Neural cell (in vitro differentiated cells): ENCODE measurements around the gene TMEM134. TPM values are rescaled to one million over a fixed set of nuclear protein-coding genes. Genes with fewer than 3 reads are reported as not detected.
A peak's percentile ranks its signal among the peaks of the same experiment; 100 is the strongest.
"Not testable (repeated sequence)": the region's sequence is repeated elsewhere in the genome, so short reads cannot be mapped to it uniquely, and the experiment has no call there.

Experiments
- H2AFZ ChIP-seq: fragments of 200-600, 300-800 bp; sonication (generic), shearing (Covaris generic); 2 replicates; pipeline ENCODE4 v1.6.0; 2014; ENCODE audit warnings: low read depth, mild to moderate bottlenecking, antibody characterized with exemption, low read length, moderate library complexity
- H3F3A ChIP-seq: fragments of 200-600 bp; shearing (Covaris generic); 2 replicates; pipeline ENCODE4 v1.6.1; 2016; ENCODE audit warnings: mild to moderate bottlenecking, moderate library complexity, mixed read lengths, antibody characterized with exemption, low read length; ENCODE audit not compliant: insufficient read depth, poor library complexity, severe bottlenecking
- H3K27ac ChIP-seq: fragments of 200-600, 300-800 bp; sonication (generic), shearing (Covaris generic); 2 replicates; pipeline ENCODE4 v1.5.1; 2014; ENCODE audit warnings: mild to moderate bottlenecking, low read length, moderate library complexity
- H3K27me3 ChIP-seq: fragments of 300-800, 200-600 bp; sonication (generic), shearing (Covaris generic); 2 replicates; pipeline ENCODE4 v1.6.0; 2014; ENCODE audit warnings: mild to moderate bottlenecking, low read depth, low read length, moderate library complexity; ENCODE audit not compliant: insufficient read depth
- H3K36me3 ChIP-seq: fragments of 300-800, 200-600 bp; sonication (generic), shearing (Covaris generic); 2 replicates; pipeline ENCODE4 v1.5.1; 2014; ENCODE audit warnings: mild to moderate bottlenecking, antibody characterized with exemption, low read length, moderate library complexity; ENCODE audit not compliant: insufficient read depth
- H3K4me2 ChIP-seq: fragments of 300-800, 200-600 bp; sonication (generic), shearing (Covaris generic); 2 replicates; pipeline ENCODE4 v1.6.0; 2014; ENCODE audit warnings: mild to moderate bottlenecking, low read length
- H3K4me3 ChIP-seq: fragments of 300-800, 200-600 bp; sonication (generic), shearing (Covaris generic); 2 replicates; pipeline ENCODE4 v1.5.1; 2014; ENCODE audit warnings: mild to moderate bottlenecking, low read length, moderate library complexity
- H3K79me2 ChIP-seq: fragments of 200-600 bp; shearing (Covaris generic); replicated peaks from 2 replicates; pipeline ENCODE4 v1.6.0; 2014; ENCODE audit warnings: mild to moderate bottlenecking, low read length, moderate library complexity; ENCODE audit not compliant: insufficient read depth
- H3K9ac ChIP-seq: fragments of 300-800, 200-600 bp; sonication (generic), shearing (Covaris generic); 2 replicates; pipeline ENCODE4 v1.6.1; 2016; ENCODE audit warnings: mild to moderate bottlenecking, low read length, mixed read lengths
- H3K9me2 ChIP-seq: fragments of 200-600 bp; shearing (Covaris generic); 2 replicates; pipeline ENCODE4 v1.6.1; 2016; ENCODE audit warnings: mild to moderate bottlenecking, low read length, mixed read lengths; ENCODE audit not compliant: insufficient read depth
- H3K9me3 ChIP-seq: fragments of 200-600, 300-800 bp; sonication (generic), shearing (Covaris generic); 2 replicates; pipeline ENCODE4 v1.6.1; 2016; ENCODE audit warnings: mild to moderate bottlenecking, mixed run types, low read length, moderate library complexity, mixed read lengths
- H4K20me1 ChIP-seq: fragments of 200-600 bp; shearing (Covaris generic); 2 replicates; pipeline ENCODE4 v1.6.1; 2016; ENCODE audit warnings: mild to moderate bottlenecking, mixed run types; ENCODE audit not compliant: insufficient read depth
- EP300 ChIP-seq: fragments of 450-650 bp; conservative IDR thresholded peaks from 2 replicates; pipeline ENCODE4 v1.6.1; 2014; ENCODE audit warnings: antibody characterized with exemption, mild to moderate bottlenecking, moderate library complexity; ENCODE audit not compliant: poor library complexity, severe bottlenecking
- EZH2 ChIP-seq: fragments of 200-600, 300-800 bp; shearing (Covaris generic), sonication (generic); IDR thresholded peaks from 2 replicates; pipeline ENCODE4 v1.6.1; 2014; ENCODE audit warnings: antibody characterized with exemption, low read length, borderline replicate concordance, mild to moderate bottlenecking; ENCODE audit not compliant: insufficient read depth, poor library complexity, severe bottlenecking
- MXI1 ChIP-seq: fragments of 450-650 bp; conservative IDR thresholded peaks from 2 replicates; pipeline ENCODE4 v1.6.1; 2014; ENCODE audit warnings: antibody characterized with exemption, mild to moderate bottlenecking; ENCODE audit not compliant: poor library complexity, severe bottlenecking
- POLR2AphosphoS5 ChIP-seq: IDR thresholded peaks from 2 replicates; pipeline ENCODE4 v1.6.1; 2012
- RAD21 ChIP-seq: fragments of 450-650 bp; conservative IDR thresholded peaks from 2 replicates; pipeline ENCODE4 v1.6.1; 2014; ENCODE audit warnings: antibody characterized with exemption, mild to moderate bottlenecking, moderate library complexity
- SMC3 ChIP-seq: fragments of 450-650 bp; conservative IDR thresholded peaks from 2 replicates; pipeline ENCODE4 v1.6.1; 2014; ENCODE audit warnings: antibody characterized with exemption, mild to moderate bottlenecking, moderate library complexity; ENCODE audit not compliant: poor library complexity
- TAF1 ChIP-seq: IDR thresholded peaks from 2 replicates; pipeline ENCODE4 v1.6.1; 2012; ENCODE audit warnings: low read depth
- polyA plus RNA-seq: library from polyadenylated mRNA; depleted of rRNA; stranded (reverse); fragments of >200 nt; gene quantifications from 2 replicates; pipeline ENCODE4 v1.2.3, GENCODE V29; 2014
- TF ChIP-seq, protein P1 (sequence below): fragments of 450-650 bp; IDR thresholded peaks from 2 replicates; pipeline ENCODE4 v1.5.1; 2014; ENCODE audit warnings: antibody characterized with exemption, mild to moderate bottlenecking, moderate library complexity; ENCODE audit not compliant: poor library complexity, severe bottlenecking
- TF ChIP-seq, protein P2 (sequence below): IDR thresholded peaks from 2 replicates; pipeline ENCODE4 v1.6.1; 2012; ENCODE audit warnings: borderline replicate concordance

TMEM134 gene
- polyA plus RNA-seq, 1 donor from 2014 or later: 50.3 TPM

DNA sequence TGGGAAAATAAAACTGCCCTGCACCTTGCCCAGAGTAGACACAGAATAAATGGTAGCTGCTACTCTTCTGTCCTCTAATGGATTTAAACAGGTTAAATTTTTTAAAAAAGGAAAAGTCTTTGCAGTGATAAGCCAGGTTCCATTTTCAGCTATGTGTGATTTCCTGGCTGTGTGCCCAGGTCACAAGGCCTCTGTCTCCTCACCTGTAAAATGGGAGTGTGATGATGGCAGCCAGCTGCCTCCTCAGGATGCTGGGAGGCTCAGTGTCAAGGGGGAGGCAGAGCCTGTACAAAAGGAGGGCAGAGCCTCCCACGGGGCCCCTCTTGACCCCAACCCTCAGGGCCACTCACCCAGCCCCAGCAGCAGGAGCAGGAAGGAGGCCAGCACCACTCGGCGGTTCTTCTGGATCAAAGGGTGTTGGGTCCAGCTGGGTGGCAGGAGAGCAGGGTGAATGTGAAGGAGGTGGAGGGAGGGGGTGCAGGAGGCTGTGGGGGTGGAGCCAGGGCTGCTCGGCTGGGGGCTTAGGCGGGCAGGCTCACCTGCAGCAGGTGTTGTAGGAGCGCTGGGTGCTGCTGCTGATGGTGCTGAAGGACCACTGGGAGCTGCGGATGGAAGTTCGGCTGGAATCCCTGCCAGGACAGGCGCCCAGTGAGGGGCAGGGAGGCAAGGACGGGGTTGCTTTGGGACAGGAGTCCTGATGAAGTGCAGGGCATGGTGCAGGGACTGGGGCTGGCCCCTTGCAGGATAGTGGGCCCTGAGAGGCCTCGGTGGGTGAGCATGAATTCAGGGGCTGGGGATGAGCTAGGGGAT, 1.9 kb downstream of the TMEM134 start:
- no peak overlapping the region for H3K9ac ChIP-seq
- no peaks in the 10 kb centered on the region for H3K9me3 ChIP-seq
- H3K79me2 ChIP-seq: no peaks in the 10 kb centered on the region
- no peak overlapping the region for H2AFZ ChIP-seq
- no peak overlapping the region for H3K4me2 ChIP-seq
- H3K9me2 ChIP-seq: no peaks in the 10 kb centered on the region
- H3F3A ChIP-seq: no peaks in the 10 kb centered on the region
- H4K20me1 ChIP-seq: no peaks in the 10 kb centered on the region
- H3K36me3 ChIP-seq: no peaks in the 10 kb centered on the region
- no peak overlapping the region for H3K4me3 ChIP-seq
- no peaks in the 10 kb centered on the region for H3K27me3 ChIP-seq
- TF ChIP-seq EZH2: no peak
- TF ChIP-seq, protein P1, sequence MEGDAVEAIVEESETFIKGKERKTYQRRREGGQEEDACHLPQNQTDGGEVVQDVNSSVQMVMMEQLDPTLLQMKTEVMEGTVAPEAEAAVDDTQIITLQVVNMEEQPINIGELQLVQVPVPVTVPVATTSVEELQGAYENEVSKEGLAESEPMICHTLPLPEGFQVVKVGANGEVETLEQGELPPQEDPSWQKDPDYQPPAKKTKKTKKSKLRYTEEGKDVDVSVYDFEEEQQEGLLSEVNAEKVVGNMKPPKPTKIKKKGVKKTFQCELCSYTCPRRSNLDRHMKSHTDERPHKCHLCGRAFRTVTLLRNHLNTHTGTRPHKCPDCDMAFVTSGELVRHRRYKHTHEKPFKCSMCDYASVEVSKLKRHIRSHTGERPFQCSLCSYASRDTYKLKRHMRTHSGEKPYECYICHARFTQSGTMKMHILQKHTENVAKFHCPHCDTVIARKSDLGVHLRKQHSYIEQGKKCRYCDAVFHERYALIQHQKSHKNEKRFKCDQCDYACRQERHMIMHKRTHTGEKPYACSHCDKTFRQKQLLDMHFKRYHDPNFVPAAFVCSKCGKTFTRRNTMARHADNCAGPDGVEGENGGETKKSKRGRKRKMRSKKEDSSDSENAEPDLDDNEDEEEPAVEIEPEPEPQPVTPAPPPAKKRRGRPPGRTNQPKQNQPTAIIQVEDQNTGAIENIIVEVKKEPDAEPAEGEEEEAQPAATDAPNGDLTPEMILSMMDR: no peak
- TF ChIP-seq, protein P2, sequence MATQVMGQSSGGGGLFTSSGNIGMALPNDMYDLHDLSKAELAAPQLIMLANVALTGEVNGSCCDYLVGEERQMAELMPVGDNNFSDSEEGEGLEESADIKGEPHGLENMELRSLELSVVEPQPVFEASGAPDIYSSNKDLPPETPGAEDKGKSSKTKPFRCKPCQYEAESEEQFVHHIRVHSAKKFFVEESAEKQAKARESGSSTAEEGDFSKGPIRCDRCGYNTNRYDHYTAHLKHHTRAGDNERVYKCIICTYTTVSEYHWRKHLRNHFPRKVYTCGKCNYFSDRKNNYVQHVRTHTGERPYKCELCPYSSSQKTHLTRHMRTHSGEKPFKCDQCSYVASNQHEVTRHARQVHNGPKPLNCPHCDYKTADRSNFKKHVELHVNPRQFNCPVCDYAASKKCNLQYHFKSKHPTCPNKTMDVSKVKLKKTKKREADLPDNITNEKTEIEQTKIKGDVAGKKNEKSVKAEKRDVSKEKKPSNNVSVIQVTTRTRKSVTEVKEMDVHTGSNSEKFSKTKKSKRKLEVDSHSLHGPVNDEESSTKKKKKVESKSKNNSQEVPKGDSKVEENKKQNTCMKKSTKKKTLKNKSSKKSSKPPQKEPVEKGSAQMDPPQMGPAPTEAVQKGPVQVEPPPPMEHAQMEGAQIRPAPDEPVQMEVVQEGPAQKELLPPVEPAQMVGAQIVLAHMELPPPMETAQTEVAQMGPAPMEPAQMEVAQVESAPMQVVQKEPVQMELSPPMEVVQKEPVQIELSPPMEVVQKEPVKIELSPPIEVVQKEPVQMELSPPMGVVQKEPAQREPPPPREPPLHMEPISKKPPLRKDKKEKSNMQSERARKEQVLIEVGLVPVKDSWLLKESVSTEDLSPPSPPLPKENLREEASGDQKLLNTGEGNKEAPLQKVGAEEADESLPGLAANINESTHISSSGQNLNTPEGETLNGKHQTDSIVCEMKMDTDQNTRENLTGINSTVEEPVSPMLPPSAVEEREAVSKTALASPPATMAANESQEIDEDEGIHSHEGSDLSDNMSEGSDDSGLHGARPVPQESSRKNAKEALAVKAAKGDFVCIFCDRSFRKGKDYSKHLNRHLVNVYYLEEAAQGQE: no peak
- no peak for TF ChIP-seq SMC3
- no peak for TF ChIP-seq TAF1
- TF ChIP-seq MXI1: no peak
- TF ChIP-seq POLR2AphosphoS5: no peak
- H3K27ac ChIP-seq: no peak overlapping the region

DNA sequence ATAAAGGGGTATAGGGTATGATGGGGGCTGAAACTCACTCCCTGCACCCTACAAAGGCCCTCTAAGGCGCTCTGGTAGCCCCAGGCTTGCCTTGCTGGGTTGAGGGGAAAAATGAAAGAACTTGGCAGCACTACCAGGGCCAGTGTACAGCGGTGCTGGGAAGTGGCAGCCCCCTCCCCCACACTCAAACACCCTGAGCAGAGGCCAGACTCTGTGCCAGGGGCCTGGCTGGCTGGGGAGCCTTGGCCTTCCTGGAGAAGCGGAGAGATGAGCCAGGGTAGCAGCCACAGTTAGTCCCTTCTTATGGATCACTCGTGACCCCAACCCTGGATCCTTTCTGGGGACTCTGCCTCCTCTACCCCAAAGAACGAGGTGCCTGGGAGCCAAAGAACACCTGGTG, 2.7 kb downstream of the TMEM134 start:
- H3K36me3 ChIP-seq: no peaks in the 10 kb centered on the region
- H3K4me2 ChIP-seq: no peak overlapping the region
- no peak overlapping the region for H3K27ac ChIP-seq
- H4K20me1 ChIP-seq: no peaks in the 10 kb centered on the region
- H3K9ac ChIP-seq: no peak overlapping the region
- no peaks in the 10 kb centered on the region for H3K9me2 ChIP-seq
- TF ChIP-seq TAF1 (no peak), POLR2AphosphoS5 (no peak), SMC3 (no peak), RAD21 (no peak), EZH2 (no peak), MXI1 (no peak), EP300 (no peak)
- TF ChIP-seq, protein P2: no peak
- TF ChIP-seq, protein P1: no peak
- H3K9me3 ChIP-seq: no peaks in the 10 kb centered on the region
- H3K79me2 ChIP-seq: no peaks in the 10 kb centered on the region
- H2AFZ ChIP-seq: no peak overlapping the region
- H3K4me3 ChIP-seq: no peak overlapping the region
- no peaks in the 10 kb centered on the region for H3F3A ChIP-seq
- no peaks in the 10 kb centered on the region for H3K27me3 ChIP-seq

DNA sequence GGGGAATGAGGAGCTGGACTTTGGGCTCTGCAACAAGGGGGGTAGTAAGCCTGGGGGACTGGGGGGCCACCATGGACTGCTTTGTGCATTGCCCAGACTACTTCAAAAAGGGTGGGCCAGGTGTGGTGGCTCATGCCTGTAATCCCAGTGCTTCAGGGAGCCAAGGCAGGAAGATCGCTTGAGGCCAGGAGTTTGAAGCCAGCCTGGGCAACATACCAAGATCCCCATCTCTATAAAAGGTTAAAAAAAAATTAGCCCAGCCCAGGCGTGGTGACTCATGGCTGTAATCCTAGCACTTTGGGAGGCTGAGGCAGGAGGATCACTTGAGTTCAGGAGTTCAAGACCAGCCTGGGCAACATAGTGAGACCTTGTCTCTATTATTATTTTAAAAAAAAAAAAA, 3.5 kb downstream of the TMEM134 start:
- H3K4me2 ChIP-seq: not testable (repeated sequence)
- H3K9ac ChIP-seq: peak overlapping the region; percentile 75

More for the DNA sequence above, 3.5 kb downstream of the TMEM134 start:
- H3K36me3 ChIP-seq, H3K79me2 ChIP-seq, H3F3A ChIP-seq, H3K27me3 ChIP-seq, H3K9me2 ChIP-seq, H3K9me3 ChIP-seq, H2AFZ ChIP-seq, H4K20me1 ChIP-seq, H3K27ac ChIP-seq: not testable (repeated sequence)
- H3K4me3 ChIP-seq: peak overlapping the region; percentile 71
